HEK293 (cell line): ENCODE data around the gene ACCSL.

Experiments
- TCF7L2 ChIP-seq: IDR thresholded peaks from 2 replicates; pipeline ENCODE4 v1.6.1; 2011; ENCODE audit warnings: low read depth, mild to moderate bottlenecking, inconsistent platforms, low read length, moderate library complexity, borderline replicate concordance
- YY1 ChIP-seq: fragments of 450-650 bp; formaldehyde crosslinking; IDR thresholded peaks from 2 replicates; pipeline ENCODE4 v1.5.1; 2018; ENCODE audit warnings: missing biosample characterization, missing genetic modification characterization
- ZBTB17 ChIP-seq: fragments of 450-650 bp; formaldehyde crosslinking; IDR thresholded peaks from 2 replicates; pipeline ENCODE4 v1.5.1; 2016; ENCODE audit warnings: missing biosample characterization, missing genetic modification characterization
- ZNF561 ChIP-seq: fragments of 450-650 bp; IDR thresholded peaks from 2 replicates; pipeline ENCODE4 v1.5.1; 2018; ENCODE audit warnings: missing biosample characterization, missing genetic modification characterization, borderline replicate concordance
- TF ChIP-seq, protein P1 (sequence below): fragments of 450-650 bp; formaldehyde crosslinking; IDR thresholded peaks from 2 replicates; pipeline ENCODE4 v1.5.1; 2016; ENCODE audit warnings: missing biosample characterization, missing genetic modification characterization
- TF ChIP-seq, protein P2 (sequence below): fragments of 450-650 bp; IDR thresholded peaks from 2 replicates; pipeline ENCODE4 v1.5.1; 2018; ENCODE audit warnings: missing biosample characterization, missing genetic modification characterization
- TF ChIP-seq, protein P3 (sequence below): fragments of 450-650 bp; formaldehyde crosslinking; IDR thresholded peaks from 2 replicates; pipeline ENCODE4 v1.5.1; 2016; ENCODE audit warnings: missing biosample characterization, missing genetic modification characterization
- TF ChIP-seq, protein P4 (sequence below): fragments of 450-650 bp; formaldehyde crosslinking; conservative IDR thresholded peaks from 2 replicates; pipeline ENCODE4 v1.5.1; 2016; ENCODE audit warnings: low read depth, missing biosample characterization, missing genetic modification characterization
- TF ChIP-seq, protein P5 (sequence below): fragments of 450-650 bp; formaldehyde crosslinking; IDR thresholded peaks from 2 replicates; pipeline ENCODE4 v1.5.1; 2016; ENCODE audit warnings: missing biosample characterization, missing genetic modification characterization
- TF ChIP-seq, protein P6 (sequence below): fragments of 450-650 bp; formaldehyde crosslinking; IDR thresholded peaks from 2 replicates; pipeline ENCODE4 v1.5.1; 2017; ENCODE audit warnings: missing biosample characterization, missing genetic modification characterization
- TF ChIP-seq, protein P7 (sequence below): fragments of 450-650 bp; formaldehyde crosslinking; conservative IDR thresholded peaks from 2 replicates; pipeline ENCODE4 v1.5.1; 2016; ENCODE audit warnings: low read depth, missing biosample characterization, missing genetic modification characterization
- TF ChIP-seq, protein P8 (sequence below): fragments of 450-650 bp; IDR thresholded peaks from 2 replicates; pipeline ENCODE4 v1.5.1; 2018; ENCODE audit warnings: missing biosample characterization, mild to moderate bottlenecking, missing genetic modification characterization
- TF ChIP-seq, protein P9 (sequence below): fragments of 450-650 bp; formaldehyde crosslinking; optimal IDR thresholded peaks from 2 replicates; pipeline ENCODE3; 2016; ENCODE audit warnings: missing biosample characterization, mild to moderate bottlenecking, missing genetic modification characterization
- TF ChIP-seq, protein P10 (sequence below): fragments of 450-650 bp; formaldehyde crosslinking; IDR thresholded peaks from 2 replicates; pipeline ENCODE4 v1.5.1; 2016; ENCODE audit warnings: missing biosample characterization, missing genetic modification characterization

DNA sequence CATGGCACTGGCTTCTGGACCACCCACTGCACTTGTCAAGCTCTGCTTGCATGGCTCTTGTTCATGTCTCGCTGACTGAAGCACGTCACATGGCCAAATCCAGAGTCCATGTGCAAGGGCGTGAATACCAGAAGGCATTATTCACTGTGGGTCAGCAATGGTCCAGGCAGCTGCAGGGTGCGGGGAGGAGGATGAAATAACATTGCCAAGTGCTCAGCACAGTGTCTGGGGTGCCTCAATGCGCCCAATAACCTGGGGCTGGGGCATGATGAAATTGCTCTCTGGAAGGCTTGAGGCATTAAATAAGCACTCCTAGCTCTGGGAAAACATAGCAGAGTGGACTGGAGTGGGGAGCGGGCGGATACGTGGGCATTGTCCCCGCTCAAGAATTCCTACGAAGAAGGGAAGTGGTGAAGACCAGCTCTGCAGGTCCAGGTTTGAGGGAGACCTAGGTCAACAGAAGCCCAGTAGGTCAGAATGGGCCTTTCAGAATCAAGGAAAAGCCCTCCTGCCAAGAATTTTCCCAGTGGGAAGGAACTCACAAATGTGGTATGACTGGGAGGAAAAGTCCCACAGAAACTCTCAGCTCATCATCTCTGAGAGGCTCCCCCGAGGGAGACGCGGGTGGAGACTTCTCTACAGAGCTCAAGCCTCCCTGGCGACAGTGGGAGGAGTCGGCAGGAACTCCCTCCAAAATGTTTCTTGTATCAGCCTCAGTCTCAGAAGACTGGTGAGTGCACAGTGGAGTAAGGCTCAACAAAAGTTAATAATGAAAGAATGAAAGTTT is 15.3 kb upstream of the ACCSL start:
- TF ChIP-seq TCF7L2 (no peak), ZBTB17 (no peak), ZNF561 (tag by site-specific recombination) (no peak), YY1 (no peak)
- TF ChIP-seq, protein P1, sequence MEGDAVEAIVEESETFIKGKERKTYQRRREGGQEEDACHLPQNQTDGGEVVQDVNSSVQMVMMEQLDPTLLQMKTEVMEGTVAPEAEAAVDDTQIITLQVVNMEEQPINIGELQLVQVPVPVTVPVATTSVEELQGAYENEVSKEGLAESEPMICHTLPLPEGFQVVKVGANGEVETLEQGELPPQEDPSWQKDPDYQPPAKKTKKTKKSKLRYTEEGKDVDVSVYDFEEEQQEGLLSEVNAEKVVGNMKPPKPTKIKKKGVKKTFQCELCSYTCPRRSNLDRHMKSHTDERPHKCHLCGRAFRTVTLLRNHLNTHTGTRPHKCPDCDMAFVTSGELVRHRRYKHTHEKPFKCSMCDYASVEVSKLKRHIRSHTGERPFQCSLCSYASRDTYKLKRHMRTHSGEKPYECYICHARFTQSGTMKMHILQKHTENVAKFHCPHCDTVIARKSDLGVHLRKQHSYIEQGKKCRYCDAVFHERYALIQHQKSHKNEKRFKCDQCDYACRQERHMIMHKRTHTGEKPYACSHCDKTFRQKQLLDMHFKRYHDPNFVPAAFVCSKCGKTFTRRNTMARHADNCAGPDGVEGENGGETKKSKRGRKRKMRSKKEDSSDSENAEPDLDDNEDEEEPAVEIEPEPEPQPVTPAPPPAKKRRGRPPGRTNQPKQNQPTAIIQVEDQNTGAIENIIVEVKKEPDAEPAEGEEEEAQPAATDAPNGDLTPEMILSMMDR (tag by site-specific recombination): no peak
- TF ChIP-seq, protein P2, sequence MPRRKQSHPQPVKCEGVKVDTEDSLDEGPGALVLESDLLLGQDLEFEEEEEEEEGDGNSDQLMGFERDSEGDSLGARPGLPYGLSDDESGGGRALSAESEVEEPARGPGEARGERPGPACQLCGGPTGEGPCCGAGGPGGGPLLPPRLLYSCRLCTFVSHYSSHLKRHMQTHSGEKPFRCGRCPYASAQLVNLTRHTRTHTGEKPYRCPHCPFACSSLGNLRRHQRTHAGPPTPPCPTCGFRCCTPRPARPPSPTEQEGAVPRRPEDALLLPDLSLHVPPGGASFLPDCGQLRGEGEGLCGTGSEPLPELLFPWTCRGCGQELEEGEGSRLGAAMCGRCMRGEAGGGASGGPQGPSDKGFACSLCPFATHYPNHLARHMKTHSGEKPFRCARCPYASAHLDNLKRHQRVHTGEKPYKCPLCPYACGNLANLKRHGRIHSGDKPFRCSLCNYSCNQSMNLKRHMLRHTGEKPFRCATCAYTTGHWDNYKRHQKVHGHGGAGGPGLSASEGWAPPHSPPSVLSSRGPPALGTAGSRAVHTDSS (tag by site-specific recombination): no peak
- TF ChIP-seq, protein P3, sequence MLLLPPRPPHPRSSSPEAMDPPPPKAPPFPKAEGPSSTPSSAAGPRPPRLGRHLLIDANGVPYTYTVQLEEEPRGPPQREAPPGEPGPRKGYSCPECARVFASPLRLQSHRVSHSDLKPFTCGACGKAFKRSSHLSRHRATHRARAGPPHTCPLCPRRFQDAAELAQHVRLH (tag by site-specific recombination): no peak
- TF ChIP-seq, protein P4, sequence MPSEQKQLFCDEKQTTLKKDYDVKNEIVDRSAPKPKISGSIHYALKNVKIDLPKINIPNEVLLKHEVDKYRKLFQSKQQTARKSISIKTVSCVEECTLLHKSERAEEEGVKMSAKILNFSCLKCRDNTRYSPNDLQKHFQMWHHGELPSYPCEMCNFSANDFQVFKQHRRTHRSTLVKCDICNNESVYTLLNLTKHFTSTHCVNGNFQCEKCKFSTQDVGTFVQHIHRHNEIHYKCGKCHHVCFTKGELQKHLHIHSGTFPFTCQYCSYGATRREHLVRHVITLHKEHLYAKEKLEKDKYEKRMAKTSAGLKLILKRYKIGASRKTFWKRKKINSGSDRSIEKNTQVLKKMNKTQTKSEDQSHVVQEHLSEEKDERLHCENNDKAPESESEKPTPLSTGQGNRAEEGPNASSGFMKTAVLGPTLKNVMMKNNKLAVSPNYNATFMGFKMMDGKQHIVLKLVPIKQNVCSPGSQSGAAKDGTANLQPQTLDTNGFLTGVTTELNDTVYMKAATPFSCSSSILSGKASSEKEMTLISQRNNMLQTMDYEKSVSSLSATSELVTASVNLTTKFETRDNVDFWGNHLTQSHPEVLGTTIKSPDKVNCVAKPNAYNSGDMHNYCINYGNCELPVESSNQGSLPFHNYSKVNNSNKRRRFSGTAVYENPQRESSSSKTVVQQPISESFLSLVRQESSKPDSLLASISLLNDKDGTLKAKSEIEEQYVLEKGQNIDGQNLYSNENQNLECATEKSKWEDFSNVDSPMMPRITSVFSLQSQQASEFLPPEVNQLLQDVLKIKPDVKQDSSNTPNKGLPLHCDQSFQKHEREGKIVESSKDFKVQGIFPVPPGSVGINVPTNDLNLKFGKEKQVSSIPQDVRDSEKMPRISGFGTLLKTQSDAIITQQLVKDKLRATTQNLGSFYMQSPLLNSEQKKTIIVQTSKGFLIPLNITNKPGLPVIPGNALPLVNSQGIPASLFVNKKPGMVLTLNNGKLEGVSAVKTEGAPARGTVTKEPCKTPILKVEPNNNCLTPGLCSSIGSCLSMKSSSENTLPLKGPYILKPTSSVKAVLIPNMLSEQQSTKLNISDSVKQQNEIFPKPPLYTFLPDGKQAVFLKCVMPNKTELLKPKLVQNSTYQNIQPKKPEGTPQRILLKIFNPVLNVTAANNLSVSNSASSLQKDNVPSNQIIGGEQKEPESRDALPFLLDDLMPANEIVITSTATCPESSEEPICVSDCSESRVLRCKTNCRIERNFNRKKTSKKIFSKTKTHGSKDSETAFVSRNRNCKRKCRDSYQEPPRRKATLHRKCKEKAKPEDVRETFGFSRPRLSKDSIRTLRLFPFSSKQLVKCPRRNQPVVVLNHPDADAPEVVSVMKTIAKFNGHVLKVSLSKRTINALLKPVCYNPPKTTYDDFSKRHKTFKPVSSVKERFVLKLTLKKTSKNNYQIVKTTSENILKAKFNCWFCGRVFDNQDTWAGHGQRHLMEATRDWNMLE (tag by site-specific recombination): no peak
- TF ChIP-seq, protein P5, sequence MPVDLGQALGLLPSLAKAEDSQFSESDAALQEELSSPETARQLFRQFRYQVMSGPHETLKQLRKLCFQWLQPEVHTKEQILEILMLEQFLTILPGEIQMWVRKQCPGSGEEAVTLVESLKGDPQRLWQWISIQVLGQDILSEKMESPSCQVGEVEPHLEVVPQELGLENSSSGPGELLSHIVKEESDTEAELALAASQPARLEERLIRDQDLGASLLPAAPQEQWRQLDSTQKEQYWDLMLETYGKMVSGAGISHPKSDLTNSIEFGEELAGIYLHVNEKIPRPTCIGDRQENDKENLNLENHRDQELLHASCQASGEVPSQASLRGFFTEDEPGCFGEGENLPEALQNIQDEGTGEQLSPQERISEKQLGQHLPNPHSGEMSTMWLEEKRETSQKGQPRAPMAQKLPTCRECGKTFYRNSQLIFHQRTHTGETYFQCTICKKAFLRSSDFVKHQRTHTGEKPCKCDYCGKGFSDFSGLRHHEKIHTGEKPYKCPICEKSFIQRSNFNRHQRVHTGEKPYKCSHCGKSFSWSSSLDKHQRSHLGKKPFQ: no peak
- TF ChIP-seq, protein P6, sequence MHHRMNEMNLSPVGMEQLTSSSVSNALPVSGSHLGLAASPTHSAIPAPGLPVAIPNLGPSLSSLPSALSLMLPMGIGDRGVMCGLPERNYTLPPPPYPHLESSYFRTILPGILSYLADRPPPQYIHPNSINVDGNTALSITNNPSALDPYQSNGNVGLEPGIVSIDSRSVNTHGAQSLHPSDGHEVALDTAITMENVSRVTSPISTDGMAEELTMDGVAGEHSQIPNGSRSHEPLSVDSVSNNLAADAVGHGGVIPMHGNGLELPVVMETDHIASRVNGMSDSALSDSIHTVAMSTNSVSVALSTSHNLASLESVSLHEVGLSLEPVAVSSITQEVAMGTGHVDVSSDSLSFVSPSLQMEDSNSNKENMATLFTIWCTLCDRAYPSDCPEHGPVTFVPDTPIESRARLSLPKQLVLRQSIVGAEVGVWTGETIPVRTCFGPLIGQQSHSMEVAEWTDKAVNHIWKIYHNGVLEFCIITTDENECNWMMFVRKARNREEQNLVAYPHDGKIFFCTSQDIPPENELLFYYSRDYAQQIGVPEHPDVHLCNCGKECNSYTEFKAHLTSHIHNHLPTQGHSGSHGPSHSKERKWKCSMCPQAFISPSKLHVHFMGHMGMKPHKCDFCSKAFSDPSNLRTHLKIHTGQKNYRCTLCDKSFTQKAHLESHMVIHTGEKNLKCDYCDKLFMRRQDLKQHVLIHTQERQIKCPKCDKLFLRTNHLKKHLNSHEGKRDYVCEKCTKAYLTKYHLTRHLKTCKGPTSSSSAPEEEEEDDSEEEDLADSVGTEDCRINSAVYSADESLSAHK: no peak
- TF ChIP-seq, protein P7, sequence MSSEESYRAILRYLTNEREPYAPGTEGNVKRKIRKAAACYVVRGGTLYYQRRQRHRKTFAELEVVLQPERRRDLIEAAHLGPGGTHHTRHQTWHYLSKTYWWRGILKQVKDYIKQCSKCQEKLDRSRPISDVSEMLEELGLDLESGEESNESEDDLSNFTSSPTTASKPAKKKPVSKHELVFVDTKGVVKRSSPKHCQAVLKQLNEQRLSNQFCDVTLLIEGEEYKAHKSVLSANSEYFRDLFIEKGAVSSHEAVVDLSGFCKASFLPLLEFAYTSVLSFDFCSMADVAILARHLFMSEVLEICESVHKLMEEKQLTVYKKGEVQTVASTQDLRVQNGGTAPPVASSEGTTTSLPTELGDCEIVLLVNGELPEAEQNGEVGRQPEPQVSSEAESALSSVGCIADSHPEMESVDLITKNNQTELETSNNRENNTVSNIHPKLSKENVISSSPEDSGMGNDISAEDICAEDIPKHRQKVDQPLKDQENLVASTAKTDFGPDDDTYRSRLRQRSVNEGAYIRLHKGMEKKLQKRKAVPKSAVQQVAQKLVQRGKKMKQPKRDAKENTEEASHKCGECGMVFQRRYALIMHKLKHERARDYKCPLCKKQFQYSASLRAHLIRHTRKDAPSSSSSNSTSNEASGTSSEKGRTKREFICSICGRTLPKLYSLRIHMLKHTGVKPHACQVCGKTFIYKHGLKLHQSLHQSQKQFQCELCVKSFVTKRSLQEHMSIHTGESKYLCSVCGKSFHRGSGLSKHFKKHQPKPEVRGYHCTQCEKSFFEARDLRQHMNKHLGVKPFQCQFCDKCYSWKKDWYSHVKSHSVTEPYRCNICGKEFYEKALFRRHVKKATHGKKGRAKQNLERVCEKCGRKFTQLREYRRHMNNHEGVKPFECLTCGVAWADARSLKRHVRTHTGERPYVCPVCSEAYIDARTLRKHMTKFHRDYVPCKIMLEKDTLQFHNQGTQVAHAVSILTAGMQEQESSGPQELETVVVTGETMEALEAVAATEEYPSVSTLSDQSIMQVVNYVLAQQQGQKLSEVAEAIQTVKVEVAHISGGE (tag by site-specific recombination): no peak
- TF ChIP-seq, protein P8, sequence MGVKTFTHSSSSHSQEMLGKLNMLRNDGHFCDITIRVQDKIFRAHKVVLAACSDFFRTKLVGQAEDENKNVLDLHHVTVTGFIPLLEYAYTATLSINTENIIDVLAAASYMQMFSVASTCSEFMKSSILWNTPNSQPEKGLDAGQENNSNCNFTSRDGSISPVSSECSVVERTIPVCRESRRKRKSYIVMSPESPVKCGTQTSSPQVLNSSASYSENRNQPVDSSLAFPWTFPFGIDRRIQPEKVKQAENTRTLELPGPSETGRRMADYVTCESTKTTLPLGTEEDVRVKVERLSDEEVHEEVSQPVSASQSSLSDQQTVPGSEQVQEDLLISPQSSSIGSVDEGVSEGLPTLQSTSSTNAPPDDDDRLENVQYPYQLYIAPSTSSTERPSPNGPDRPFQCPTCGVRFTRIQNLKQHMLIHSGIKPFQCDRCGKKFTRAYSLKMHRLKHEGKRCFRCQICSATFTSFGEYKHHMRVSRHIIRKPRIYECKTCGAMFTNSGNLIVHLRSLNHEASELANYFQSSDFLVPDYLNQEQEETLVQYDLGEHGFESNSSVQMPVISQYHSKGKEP (tag by site-specific recombination): no peak
- TF ChIP-seq, protein P9, sequence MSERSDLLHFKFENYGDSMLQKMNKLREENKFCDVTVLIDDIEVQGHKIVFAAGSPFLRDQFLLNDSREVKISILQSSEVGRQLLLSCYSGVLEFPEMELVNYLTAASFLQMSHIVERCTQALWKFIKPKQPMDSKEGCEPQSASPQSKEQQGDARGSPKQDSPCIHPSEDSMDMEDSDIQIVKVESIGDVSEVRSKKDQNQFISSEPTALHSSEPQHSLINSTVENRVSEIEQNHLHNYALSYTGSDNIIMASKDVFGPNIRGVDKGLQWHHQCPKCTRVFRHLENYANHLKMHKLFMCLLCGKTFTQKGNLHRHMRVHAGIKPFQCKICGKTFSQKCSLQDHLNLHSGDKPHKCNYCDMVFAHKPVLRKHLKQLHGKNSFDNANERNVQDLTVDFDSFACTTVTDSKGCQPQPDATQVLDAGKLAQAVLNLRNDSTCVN (tag by site-specific recombination): no peak
- TF ChIP-seq, protein P10, sequence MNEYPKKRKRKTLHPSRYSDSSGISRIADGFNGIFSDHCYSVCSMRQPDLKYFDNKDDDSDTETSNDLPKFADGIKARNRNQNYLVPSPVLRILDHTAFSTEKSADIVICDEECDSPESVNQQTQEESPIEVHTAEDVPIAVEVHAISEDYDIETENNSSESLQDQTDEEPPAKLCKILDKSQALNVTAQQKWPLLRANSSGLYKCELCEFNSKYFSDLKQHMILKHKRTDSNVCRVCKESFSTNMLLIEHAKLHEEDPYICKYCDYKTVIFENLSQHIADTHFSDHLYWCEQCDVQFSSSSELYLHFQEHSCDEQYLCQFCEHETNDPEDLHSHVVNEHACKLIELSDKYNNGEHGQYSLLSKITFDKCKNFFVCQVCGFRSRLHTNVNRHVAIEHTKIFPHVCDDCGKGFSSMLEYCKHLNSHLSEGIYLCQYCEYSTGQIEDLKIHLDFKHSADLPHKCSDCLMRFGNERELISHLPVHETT (tag by site-specific recombination): no peak
